NCI-H510A (cell line): ENCODE data around the gene GLS.

Experiments
- DNase-seq: peaks from one replicate; lab custom pipeline; 2025; lab: John Stamatoyannopoulos, UW

GLS gene

DNA sequence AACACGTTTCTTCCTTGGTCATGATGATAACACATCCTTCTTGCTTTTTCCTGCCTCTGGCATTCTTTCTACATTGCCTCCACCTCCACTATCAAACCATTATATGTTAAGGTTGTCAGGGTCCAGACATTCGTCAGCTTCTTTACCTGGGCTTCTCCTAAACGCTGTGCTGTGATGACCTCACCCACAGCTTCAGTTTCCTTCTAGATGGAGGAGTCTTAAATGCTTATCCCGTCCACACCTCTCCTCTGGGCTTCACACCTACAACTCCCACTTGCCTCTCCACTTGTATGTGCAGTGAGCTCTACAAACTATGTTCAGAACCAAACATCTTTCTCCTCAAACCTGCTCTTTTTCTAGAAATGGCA is 134.0 kb downstream of the GLS start:
- no peak for DNase-seq
